HepG2 (cell line): ENCODE data around the gene CCDC170. TPM values are rescaled to one million over a fixed set of nuclear protein-coding genes. Genes with fewer than 3 reads are reported as not detected.

Experiments used
- MTF2 ChIP-seq: sonication (generic); formaldehyde crosslinking; IDR thresholded peaks from 2 replicates; pipeline ENCODE4 v1.5.0; 2020; ENCODE audit warnings: missing genetic modification reagents, borderline replicate concordance
- NCOA5 ChIP-seq: sonication (generic); formaldehyde crosslinking; IDR thresholded peaks from 2 replicates; pipeline ENCODE4 v1.4.0; 2020; ENCODE audit warnings: missing genetic modification reagents
- NR1H2 ChIP-seq: sonication (generic); formaldehyde crosslinking; IDR thresholded peaks from 2 replicates; pipeline ENCODE4 v1.8.1; 2022; ENCODE audit warnings: low read depth, missing genetic modification reagents, borderline replicate concordance
- ZC3H4 ChIP-seq: sonication (generic); formaldehyde crosslinking; IDR thresholded peaks from 2 replicates; pipeline ENCODE4 v1.4.0; 2020; ENCODE audit warnings: missing genetic modification reagents, borderline replicate concordance
- polyA plus RNA-seq, 8 experiments: library from polyadenylated mRNA; depleted of rRNA in 3 of 8; stranded (reverse) in 7 of 8; unstranded in 1 of 8; fragments of >200 nt; fragmentation: Illumina TruSeq in 4 of 8; extraction: Trizol in 4 of 8; gene quantifications; 2 replicates each; pipeline versions ENCODE4 v1.2.1 to v1.2.3, GENCODE V29; 2011 to 2016; ENCODE audit warnings: low read depth in 4 of 8, missing spikeins in 1 of 8, mixed read lengths in 1 of 8; ENCODE audit not compliant: insufficient read depth in 1 of 8
- total RNA-seq, 5 experiments: library from RNA; depleted of rRNA; stranded (reverse); fragments of >200 nt; fragmentation: Illumina TruSeq; extraction: Trizol; gene quantifications; 2 replicates each; pipeline ENCODE4 v1.2.3, GENCODE V29; 2016; ENCODE audit warnings: low read depth in 1 of 5
- TF ChIP-seq, protein P1 (sequence below): IDR thresholded peaks from 2 replicates; pipeline ENCODE4 v1.6.1; 2016; ENCODE audit warnings: low read depth, missing genetic modification reagents, missing compliant biosample characterization

Gene CCDC170
- total and polyA plus RNA-seq, 2 of the 13 experiments (the other 11 are each of a cell fraction or from before 2014, with no cell fraction given) = 0.90 to 5.1 TPM

DNA sequence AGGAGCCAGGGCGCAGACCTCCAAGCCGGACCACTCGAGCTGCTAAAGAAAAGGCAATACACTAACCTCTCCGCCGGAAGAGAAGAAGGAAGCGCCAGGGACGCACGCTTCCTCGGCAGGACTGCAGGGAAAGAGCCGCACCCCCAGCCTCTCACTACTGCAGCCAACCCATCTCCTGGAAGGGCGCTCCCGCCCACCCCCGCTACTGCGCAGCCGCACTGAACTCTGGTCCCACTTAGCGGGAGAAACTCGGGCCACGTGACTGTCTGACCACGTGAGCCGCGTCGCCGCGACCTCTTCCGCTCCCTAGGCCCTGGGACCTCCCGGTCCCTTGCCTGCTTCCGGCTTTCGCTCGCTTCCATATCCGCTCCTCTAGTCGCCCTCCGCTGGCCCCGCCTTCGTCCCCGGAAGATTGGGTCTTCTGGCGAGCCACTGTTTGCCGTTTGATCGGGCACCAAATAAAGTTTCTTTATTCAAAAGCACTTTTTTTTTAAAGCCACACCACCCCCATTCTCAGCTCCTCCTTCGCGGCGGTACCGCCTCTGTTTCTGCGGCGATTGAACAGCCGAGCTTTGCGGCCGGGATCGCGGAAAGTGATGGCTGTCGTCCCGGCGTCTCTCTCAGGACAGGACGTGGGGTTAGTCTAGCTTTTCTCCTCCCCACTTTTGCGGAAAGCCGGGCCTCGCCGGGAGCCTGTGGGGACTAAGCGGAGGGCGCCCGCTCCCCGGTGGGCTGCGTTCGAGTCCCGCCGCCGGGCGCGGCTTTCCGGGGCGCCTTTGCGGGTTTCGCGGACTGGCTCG lies 41.7 kb upstream of the CCDC170 start, which contains the start of gene RMND1 (continued):
- TF ChIP-seq, protein P1, sequence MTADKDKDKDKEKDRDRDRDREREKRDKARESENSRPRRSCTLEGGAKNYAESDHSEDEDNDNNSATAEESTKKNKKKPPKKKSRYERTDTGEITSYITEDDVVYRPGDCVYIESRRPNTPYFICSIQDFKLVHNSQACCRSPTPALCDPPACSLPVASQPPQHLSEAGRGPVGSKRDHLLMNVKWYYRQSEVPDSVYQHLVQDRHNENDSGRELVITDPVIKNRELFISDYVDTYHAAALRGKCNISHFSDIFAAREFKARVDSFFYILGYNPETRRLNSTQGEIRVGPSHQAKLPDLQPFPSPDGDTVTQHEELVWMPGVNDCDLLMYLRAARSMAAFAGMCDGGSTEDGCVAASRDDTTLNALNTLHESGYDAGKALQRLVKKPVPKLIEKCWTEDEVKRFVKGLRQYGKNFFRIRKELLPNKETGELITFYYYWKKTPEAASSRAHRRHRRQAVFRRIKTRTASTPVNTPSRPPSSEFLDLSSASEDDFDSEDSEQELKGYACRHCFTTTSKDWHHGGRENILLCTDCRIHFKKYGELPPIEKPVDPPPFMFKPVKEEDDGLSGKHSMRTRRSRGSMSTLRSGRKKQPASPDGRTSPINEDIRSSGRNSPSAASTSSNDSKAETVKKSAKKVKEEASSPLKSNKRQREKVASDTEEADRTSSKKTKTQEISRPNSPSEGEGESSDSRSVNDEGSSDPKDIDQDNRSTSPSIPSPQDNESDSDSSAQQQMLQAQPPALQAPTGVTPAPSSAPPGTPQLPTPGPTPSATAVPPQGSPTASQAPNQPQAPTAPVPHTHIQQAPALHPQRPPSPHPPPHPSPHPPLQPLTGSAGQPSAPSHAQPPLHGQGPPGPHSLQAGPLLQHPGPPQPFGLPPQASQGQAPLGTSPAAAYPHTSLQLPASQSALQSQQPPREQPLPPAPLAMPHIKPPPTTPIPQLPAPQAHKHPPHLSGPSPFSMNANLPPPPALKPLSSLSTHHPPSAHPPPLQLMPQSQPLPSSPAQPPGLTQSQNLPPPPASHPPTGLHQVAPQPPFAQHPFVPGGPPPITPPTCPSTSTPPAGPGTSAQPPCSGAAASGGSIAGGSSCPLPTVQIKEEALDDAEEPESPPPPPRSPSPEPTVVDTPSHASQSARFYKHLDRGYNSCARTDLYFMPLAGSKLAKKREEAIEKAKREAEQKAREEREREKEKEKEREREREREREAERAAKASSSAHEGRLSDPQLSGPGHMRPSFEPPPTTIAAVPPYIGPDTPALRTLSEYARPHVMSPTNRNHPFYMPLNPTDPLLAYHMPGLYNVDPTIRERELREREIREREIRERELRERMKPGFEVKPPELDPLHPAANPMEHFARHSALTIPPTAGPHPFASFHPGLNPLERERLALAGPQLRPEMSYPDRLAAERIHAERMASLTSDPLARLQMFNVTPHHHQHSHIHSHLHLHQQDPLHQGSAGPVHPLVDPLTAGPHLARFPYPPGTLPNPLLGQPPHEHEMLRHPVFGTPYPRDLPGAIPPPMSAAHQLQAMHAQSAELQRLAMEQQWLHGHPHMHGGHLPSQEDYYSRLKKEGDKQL = 0 out of 2 replicates have a peak, but pooled peaks have one; percentile 9
- TF ChIP-seq NCOA5 (CRISPR knock-in tag) (0 out of 2 replicates have a peak, but pooled peaks have one; percentile 38), ZC3H4 (CRISPR knock-in tag) (no peak), MTF2 (peak; percentile 97), NR1H2 (CRISPR knock-in tag) (no peak)
- TF ChIP-seq, all 625 proteins: peak for 453
